ENCODE results near the gene FGFR4. TPM values are rescaled to one million over a fixed set of nuclear protein-coding genes. Genes with fewer than 3 reads are reported as not detected.

FGFR4 gene
- total RNA-seq, 1 donor from 2014 or later: 34.1 TPM

DNA sequence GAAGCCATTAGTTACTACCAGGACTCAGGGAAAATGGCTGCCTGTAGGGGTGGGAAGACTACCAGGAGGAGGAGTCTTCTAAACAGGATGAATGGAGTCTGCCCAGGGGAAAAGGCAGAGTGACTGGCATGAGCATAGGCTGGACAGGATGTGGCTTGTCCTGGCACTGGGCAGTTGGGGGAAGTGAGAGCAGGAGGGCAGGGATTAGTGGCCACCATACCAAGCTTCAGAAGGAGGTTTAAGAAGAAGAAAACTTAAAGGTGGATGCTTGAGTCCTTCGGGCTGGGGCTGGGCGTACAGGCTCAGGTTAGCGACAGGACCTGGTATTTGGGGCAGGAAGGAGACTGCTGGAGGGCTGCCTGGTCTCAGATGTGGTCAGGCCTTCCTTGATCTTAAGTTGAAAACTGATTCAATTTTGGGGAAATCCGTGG, 41.9 kb downstream of the FGFR4 start:
- H3K36me3 Mint-ChIP-seq: no peaks in the 10 kb centered on the region
- H3K4me1 Mint-ChIP-seq (ENCODE audit: unreplicated experiment): peaks cover 5% of the 10 kb centered on the region
- TF ChIP-seq, protein P1, sequence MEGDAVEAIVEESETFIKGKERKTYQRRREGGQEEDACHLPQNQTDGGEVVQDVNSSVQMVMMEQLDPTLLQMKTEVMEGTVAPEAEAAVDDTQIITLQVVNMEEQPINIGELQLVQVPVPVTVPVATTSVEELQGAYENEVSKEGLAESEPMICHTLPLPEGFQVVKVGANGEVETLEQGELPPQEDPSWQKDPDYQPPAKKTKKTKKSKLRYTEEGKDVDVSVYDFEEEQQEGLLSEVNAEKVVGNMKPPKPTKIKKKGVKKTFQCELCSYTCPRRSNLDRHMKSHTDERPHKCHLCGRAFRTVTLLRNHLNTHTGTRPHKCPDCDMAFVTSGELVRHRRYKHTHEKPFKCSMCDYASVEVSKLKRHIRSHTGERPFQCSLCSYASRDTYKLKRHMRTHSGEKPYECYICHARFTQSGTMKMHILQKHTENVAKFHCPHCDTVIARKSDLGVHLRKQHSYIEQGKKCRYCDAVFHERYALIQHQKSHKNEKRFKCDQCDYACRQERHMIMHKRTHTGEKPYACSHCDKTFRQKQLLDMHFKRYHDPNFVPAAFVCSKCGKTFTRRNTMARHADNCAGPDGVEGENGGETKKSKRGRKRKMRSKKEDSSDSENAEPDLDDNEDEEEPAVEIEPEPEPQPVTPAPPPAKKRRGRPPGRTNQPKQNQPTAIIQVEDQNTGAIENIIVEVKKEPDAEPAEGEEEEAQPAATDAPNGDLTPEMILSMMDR (conservative IDR thresholded peaks at IDR 0.05): no peak

DNA sequence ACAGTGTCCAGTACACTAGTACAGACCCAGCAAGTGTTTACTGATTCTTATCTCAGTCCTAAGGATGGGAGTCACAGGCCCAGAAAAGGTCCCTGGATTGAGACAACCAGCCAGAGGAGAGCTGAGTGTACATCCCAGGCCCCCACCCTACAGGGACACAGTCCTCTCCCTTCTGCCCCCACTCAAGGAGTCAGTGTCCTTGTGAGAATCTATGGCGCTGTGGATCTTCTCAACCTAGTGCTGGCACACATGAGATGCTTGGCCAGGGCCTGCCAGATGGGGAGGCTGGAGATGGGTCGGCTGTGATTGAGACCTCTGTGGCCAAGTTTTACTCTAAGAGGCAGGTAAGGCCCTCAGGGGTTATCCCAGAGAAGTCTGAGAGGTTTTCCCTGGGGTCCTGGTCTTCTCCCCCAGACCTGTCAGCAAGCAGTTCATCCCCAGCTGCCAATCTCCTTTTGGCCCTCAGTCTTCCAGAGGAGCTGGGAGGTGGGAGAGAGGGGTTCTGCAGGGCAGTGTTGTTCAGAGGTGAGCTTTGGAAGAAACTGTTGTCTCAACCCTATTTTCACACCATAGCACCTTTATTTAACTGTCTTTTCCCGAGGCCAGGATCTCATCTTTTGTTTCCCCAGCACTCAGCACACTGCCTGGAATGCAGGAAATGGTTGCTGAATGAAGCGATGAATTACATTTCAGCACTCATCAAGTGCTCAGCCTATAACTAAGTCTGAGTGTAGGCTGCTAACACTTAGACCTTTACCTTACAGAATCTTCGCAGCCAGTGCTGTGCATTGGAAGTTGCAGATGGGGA, 43.7 kb downstream of the FGFR4 start:
- peaks cover 2% of the 10 kb centered on the region for H3K36me3 Mint-ChIP-seq
- no peak for DNase-seq (ENCODE audit: extremely low spot score, unreplicated experiment)
- no peaks in the 10 kb centered on the region for H3K27me3 Mint-ChIP-seq
- peaks cover 13% of the 10 kb centered on the region for H3K4me1 Mint-ChIP-seq (ENCODE audit: unreplicated experiment)
- no peaks in the 10 kb centered on the region for H3K9me3 Mint-ChIP-seq
- TF ChIP-seq, protein P1 (conservative IDR thresholded peaks at IDR 0.05): no peak
- H3K27ac Mint-ChIP-seq: peak overlapping the region; percentile 21
- peak overlapping the region; percentile 87 for H3K4me3 Mint-ChIP-seq

More for the DNA sequence above, 41.9 kb downstream of the FGFR4 start:
- no peak for DNase-seq (ENCODE audit: extremely low spot score, unreplicated experiment)
- Mint-ChIP-seq H3K4me3 (no peak overlapping the region), H3K27ac (no peak overlapping the region), H3K9me3 (no peaks in the 10 kb centered on the region), H3K27me3 (no peaks in the 10 kb centered on the region)

DNA sequence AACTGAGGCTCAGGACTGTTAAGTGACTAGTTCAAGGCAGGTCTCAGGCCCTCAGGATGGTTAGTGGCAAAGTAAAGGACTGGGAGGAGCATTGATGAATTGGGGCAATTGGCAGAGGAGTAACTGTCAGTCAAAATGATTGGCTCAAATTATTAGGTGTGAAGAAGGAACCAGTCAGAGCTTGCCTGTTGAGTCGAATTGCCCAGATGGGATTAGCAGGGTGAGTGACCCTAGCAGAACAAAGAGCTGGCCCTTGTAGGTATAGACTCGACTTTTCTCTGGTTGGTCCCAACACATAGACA, 44.3 kb downstream of the FGFR4 start:
- Mint-ChIP-seq H3K9me3 (no peaks in the 10 kb centered on the region), H3K4me3 (peak overlapping the region; percentile 87), H3K36me3 (peaks cover 6% of the 10 kb centered on the region), H3K27ac (peak overlapping the region; percentile 86), H3K27me3 (no peaks in the 10 kb centered on the region), H3K4me1 (ENCODE audit: unreplicated experiment) (peaks cover 16% of the 10 kb centered on the region)
- no peak for DNase-seq (ENCODE audit: extremely low spot score, unreplicated experiment)
- TF ChIP-seq, protein P1 (conservative IDR thresholded peaks at IDR 0.05): no peak

DNA sequence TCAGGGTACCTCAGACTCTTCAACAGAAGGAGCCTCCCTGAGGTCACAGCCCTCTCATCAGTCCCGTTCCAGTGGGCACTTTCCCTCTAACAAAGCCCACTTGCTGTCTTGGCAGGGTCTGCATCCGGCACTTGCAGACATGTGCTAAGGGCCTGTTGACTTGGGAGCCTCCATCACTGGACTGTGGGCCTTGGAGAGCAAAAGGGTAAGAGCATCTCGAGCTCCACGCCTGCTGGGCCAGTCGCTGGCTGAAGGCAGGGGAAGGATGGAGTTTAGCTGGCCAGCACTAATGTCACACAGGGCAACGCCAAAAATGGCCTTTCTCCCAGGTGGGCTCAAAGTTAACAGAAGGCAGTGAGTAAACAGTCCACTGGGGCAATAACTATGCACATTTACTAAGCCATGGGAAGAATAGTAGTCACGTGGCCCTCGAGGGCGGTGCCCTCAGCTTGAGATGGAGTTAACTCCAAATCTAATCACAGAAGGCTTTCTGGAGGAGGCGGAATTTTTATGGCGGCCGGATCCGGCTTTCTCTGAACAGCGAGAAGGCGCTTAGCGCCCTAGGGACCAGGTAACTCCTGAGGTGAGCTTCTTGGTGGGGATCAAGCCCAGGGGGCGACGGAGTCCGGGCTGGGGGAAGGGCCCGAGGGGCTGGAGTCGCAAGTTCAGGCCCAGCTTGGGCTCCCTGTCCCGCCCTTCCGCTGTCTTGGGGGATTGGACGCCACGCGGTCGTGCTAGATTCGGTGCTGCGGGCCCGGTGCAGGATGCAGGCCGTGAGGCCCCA, 44.8 kb downstream of the FGFR4 start:
- Mint-ChIP-seq H3K4me1 (ENCODE audit: unreplicated experiment) (peaks cover 16% of the 10 kb centered on the region), H3K27me3 (no peaks in the 10 kb centered on the region), H3K36me3 (peaks cover 10% of the 10 kb centered on the region), H3K9me3 (no peaks in the 10 kb centered on the region), H3K4me3 (peak overlapping the region; percentile 87), H3K27ac (peak overlapping the region; percentile 86)
- TF ChIP-seq, protein P1 (conservative IDR thresholded peaks at IDR 0.05): no peak
- DNase-seq (ENCODE audit: extremely low spot score, unreplicated experiment): no peak

DNA sequence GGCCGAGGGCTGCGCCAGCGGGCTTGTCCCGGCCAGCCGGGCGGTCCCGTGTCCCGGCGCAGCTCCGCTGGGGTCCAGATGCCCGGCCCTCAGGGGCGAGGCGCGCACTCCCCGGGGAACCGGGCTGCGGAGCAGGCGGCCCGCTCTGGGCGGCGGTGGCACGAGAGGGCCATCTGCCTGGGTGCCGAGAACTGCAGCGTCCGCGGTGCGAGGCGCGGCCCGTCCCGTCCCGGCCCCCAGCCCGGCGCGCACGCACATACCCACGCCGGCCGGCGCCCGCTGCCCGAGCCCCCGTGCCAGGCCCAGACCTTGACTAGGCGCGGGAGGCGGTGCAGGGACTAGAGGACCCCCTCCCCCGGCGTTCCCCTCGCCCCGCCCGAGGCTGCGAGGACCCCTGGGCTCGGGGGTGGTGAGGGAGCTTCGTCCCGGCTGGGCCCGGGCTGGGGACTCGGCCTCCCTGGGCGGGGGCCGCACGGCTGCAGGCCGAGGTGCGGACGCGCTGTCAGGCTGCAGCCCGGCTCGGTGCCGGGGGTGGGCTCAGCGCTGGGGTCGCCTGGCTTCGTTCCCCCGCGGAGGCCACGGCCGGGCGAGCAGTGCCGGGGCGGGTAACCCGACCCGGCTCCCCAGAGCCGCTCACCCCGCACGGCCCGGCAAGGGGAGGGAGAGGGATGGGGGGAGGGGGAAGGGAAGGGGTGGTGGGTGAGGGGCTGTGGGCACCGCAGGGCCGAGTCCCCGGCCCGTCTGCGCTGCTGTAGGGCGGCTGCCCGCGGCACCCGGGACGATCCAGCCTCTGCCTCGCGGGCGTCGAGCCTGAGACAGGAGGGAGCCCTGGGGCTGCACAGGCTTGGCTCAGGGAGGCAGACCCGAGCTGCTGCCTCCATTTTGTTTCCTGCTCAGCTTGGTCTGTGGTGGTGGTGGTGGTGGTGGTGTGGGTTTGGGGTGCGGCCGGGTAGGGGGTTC, 45.7 kb downstream of the FGFR4 start:
- Mint-ChIP-seq H3K27me3 (no peaks in the 10 kb centered on the region), H3K4me3 (peak overlapping the region; percentile 75), H3K27ac (no peak overlapping the region), H3K9me3 (no peaks in the 10 kb centered on the region), H3K4me1 (ENCODE audit: unreplicated experiment) (peaks cover 22% of the 10 kb centered on the region), H3K36me3 (peaks cover 18% of the 10 kb centered on the region)
- DNase-seq (ENCODE audit: extremely low spot score, unreplicated experiment): peak; percentile 78
- TF ChIP-seq, protein P1 (conservative IDR thresholded peaks at IDR 0.05): no peak
